HL-60/S4 treated with phorbol 12-myristate 13-acetate at 8.2 ng/mL for 4 days and 3 days (cell line): ENCODE data around the gene AFF1.

Experiments
- in situ Hi-C: fragments of 300-500 bp; cut with MboI; formaldehyde crosslinking; loops from 2 replicates; pipeline ENCODE4 v1.15.0; 2022; ENCODE audit warnings: low sequenced_read_pairs

Gene AFF1

GRCh38 chr4:86934771-86935565 lies at the start of gene AFF1:
AFF1 (plus strand) TSS chr4:86935011; CDS start chr4:86948534, 13,523 bp downstream.
- in situ Hi-C loops = loop anchor here (10.0 kb wide), 1 partner anchor 70 kb away; no protein-coding TSS in a partner anchor

GRCh38 chr4:86890790-86891189 lies 44.0 kb upstream of the AFF1 start:
- in situ Hi-C loops = loop anchor here (25.0 kb wide), 1 partner anchor 378 kb away; no protein-coding TSS in a partner anchor

GRCh38 chr4:86891762-86892635 lies 42.8 kb upstream of the AFF1 start, which contains the start of gene C4orf36:
C4orf36 (minus strand) TSS chr4:86892422; CDS start chr4:86891520, 902 bp downstream.
- in situ Hi-C loops = loop anchor here (25.0 kb wide), 1 partner anchor 380 kb away; no protein-coding TSS in a partner anchor

GRCh38 chr4:86892636-86892960 lies 42.2 kb upstream of the AFF1 start:
- in situ Hi-C loops = loop anchor here (25.0 kb wide), 1 partner anchor 380 kb away; no protein-coding TSS in a partner anchor

GRCh38 chr4:86893136-86893535 lies 41.7 kb upstream of the AFF1 start:
- in situ Hi-C loops = loop anchor here (25.0 kb wide), 1 partner anchor 381 kb away; no protein-coding TSS in a partner anchor

GRCh38 chr4:86894455-86894854 lies 40.4 kb upstream of the AFF1 start:
- in situ Hi-C loops = loop anchor here (25.0 kb wide), 1 partner anchor 382 kb away; no protein-coding TSS in a partner anchor

GRCh38 chr4:86895692-86896488 lies 38.9 kb upstream of the AFF1 start:
- in situ Hi-C loops = loop anchor here (25.0 kb wide), 1 partner anchor 384 kb away; no protein-coding TSS in a partner anchor

GRCh38 chr4:86896596-86896995 lies 38.2 kb upstream of the AFF1 start:
- in situ Hi-C loops = loop anchor here (25.0 kb wide), 1 partner anchor 384 kb away; no protein-coding TSS in a partner anchor

GRCh38 chr4:86898562-86898961 lies 36.2 kb upstream of the AFF1 start:
- in situ Hi-C loops = loop anchor here (25.0 kb wide), 1 partner anchor 386 kb away; no protein-coding TSS in a partner anchor

GRCh38 chr4:86901864-86902263 lies 32.9 kb upstream of the AFF1 start:
- in situ Hi-C loops = loop anchor here (25.0 kb wide), 1 partner anchor 335 kb away; no protein-coding TSS in a partner anchor

- in situ Hi-C loops = loop anchor here (25.0 kb wide), 1 partner anchor 329 kb away; no protein-coding TSS in a partner anchor
These were observed 26.6 kb upstream of the AFF1 start for GRCh38 chr4:86908251-86908657.

- in situ Hi-C loops = loop anchor here (25.0 kb wide), 1 partner anchor 328 kb away; no protein-coding TSS in a partner anchor
These were observed 25.1 kb upstream of the AFF1 start for GRCh38 chr4:86909546-86910295.

- in situ Hi-C loops = loop anchor here (25.0 kb wide), 1 partner anchor 327 kb away; no protein-coding TSS in a partner anchor
These were observed 24.4 kb upstream of the AFF1 start for GRCh38 chr4:86910369-86910768.

GRCh38 chr4:86910820-86911684 lies 23.8 kb upstream of the AFF1 start:
- in situ Hi-C loops = loop anchor here (25.0 kb wide), 1 partner anchor 326 kb away; no protein-coding TSS in a partner anchor

- in situ Hi-C loops = loop anchor here (25.0 kb wide), 1 partner anchor 321 kb away; no protein-coding TSS in a partner anchor
These were observed 18.4 kb upstream of the AFF1 start for GRCh38 chr4:86916392-86916791.

- in situ Hi-C loops = loop anchor here (25.0 kb wide), 1 partner anchor 320 kb away; no protein-coding TSS in a partner anchor
These were observed 17.4 kb upstream of the AFF1 start for GRCh38 chr4:86917212-86918039.

GRCh38 chr4:86918539-86919072 lies 16.2 kb upstream of the AFF1 start:
- in situ Hi-C loops = loop anchor here (25.0 kb wide), 1 partner anchor 319 kb away; no protein-coding TSS in a partner anchor
